A673 (cell line): ENCODE data around the gene KRT28. TPM values are rescaled to one million over a fixed set of nuclear protein-coding genes. Genes with fewer than 3 reads are reported as not detected.

Experiments used
- BruUV-seq: library from RNA; stranded (reverse); fragments of 400-500 nt; replicated peaks from 2 replicates; lab custom pipeline; 2021; lab: Mats Ljungman, UMichigan
- CTCF ChIA-PET: fragments of 300-600 bp; sonication (Branson Sonifier 250); formaldehyde crosslinking; loops from one replicate; lab custom pipeline; 2022; ENCODE audit warnings: antibody characterized with exemption; lab: Charles Lee
- POLR2A ChIA-PET: fragments of 300-600 bp; sonication (Branson Sonifier 250); formaldehyde crosslinking; loops from one replicate; lab custom pipeline; 2022; ENCODE audit warnings: antibody characterized with exemption; ENCODE audit not compliant: low non-redundant PET; lab: Charles Lee
- DNase-seq: peaks from one replicate; pipeline ENCODE4 v3.0.0-alpha.2; 2015; ENCODE audit warnings: low spot score
- H3K27ac ChIP-seq: fragments of 200-600 bp; sonication (generic); 2 replicates; pipeline ENCODE4 v1.5.1; 2016; ENCODE audit warnings: mixed run types, low read depth, mild to moderate bottlenecking, mixed read lengths, antibody characterized with exemption, low read length; ENCODE audit not compliant: poor library complexity, severe bottlenecking
- H3K27me3 ChIP-seq: fragments of 200-600 bp; sonication (generic); replicated peaks from 2 replicates; pipeline ENCODE4 v1.6.1; 2017; ENCODE audit warnings: mixed run types, low read depth, mild to moderate bottlenecking, mixed read lengths, antibody characterized with exemption, low read length; ENCODE audit not compliant: insufficient read depth, poor library complexity
- H3K36me3 ChIP-seq: fragments of 200-600 bp; sonication (generic); 2 replicates; pipeline ENCODE4 v1.6.1; 2016; ENCODE audit warnings: mixed run types, mild to moderate bottlenecking, mixed read lengths, antibody characterized with exemption, low read length; ENCODE audit not compliant: insufficient read depth, poor library complexity, severe bottlenecking
- H3K4me1 ChIP-seq: fragments of 200-600 bp; sonication (generic); 2 replicates; pipeline ENCODE4 v1.6.1; 2017; ENCODE audit warnings: mixed run types, mild to moderate bottlenecking, mixed read lengths, antibody characterized with exemption, low read length; ENCODE audit not compliant: insufficient read depth, poor library complexity, severe bottlenecking
- H3K4me3 ChIP-seq: fragments of 200-600 bp; sonication (generic); 2 replicates; pipeline ENCODE4 v1.5.1; 2016; ENCODE audit warnings: low read depth, mixed run types, mild to moderate bottlenecking, mixed read lengths, low read length; ENCODE audit not compliant: poor library complexity, severe bottlenecking
- H3K9me3 ChIP-seq: fragments of 200-600 bp; sonication (generic); 2 replicates; pipeline ENCODE4 v1.6.1; 2016; ENCODE audit warnings: mixed run types, low read depth, mild to moderate bottlenecking, mixed read lengths, antibody characterized with exemption, low read length; ENCODE audit not compliant: poor library complexity, severe bottlenecking
- EZH2 ChIP-seq: fragments of 200-600 bp; sonication (generic); IDR thresholded peaks from 2 replicates; pipeline ENCODE4 v1.6.1; 2017; ENCODE audit warnings: borderline replicate concordance, low read depth, mild to moderate bottlenecking, mixed read lengths, antibody characterized with exemption, low read length; ENCODE audit not compliant: poor library complexity, severe bottlenecking
- intact Hi-C: fragments of 100-400 bp; cut with micrococcal nuclease; formaldehyde crosslinking; loops from one replicate; pipeline ENCODE4 v1.10.0; 2022; ENCODE audit not compliant: unreplicated experiment
- total RNA-seq: library from RNA; stranded (reverse); gene quantifications from 2 replicates; pipeline ENCODE4 v1.2.3, GENCODE V29; 2021
- TF ChIP-seq, protein P1 (sequence below): fragments of 300-800, 200-600 bp; sonication (generic); conservative IDR thresholded peaks from 2 replicates; pipeline ENCODE4 v1.5.1; 2017; ENCODE audit warnings: low read depth, mild to moderate bottlenecking, antibody characterized with exemption, low read length, moderate library complexity, mixed read lengths

The KRT28 gene
- total RNA-seq, 1 experiment from 2014 or later: not detected

DNA sequence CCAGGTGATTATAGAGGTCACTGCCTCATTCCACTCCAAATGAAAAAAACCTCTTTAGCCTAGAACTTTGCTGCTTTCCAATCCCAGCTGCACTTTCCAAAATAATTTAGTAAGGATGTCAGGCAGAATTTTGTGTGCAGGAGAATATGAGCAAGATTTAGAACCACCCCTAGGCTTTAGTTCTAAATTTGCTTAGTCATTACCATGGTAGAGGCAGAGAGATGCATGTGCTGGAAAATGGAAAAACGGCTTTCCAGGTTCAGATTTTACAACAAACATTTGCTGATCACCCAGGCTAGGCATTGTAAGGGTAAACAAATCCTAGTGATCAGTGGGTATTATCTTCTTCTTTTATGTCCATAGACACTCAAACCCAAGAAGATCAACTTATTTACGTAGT is 34.1 kb downstream of the KRT28 start:
- TF ChIP-seq, protein P1, sequence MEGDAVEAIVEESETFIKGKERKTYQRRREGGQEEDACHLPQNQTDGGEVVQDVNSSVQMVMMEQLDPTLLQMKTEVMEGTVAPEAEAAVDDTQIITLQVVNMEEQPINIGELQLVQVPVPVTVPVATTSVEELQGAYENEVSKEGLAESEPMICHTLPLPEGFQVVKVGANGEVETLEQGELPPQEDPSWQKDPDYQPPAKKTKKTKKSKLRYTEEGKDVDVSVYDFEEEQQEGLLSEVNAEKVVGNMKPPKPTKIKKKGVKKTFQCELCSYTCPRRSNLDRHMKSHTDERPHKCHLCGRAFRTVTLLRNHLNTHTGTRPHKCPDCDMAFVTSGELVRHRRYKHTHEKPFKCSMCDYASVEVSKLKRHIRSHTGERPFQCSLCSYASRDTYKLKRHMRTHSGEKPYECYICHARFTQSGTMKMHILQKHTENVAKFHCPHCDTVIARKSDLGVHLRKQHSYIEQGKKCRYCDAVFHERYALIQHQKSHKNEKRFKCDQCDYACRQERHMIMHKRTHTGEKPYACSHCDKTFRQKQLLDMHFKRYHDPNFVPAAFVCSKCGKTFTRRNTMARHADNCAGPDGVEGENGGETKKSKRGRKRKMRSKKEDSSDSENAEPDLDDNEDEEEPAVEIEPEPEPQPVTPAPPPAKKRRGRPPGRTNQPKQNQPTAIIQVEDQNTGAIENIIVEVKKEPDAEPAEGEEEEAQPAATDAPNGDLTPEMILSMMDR: no peak
- no peak for TF ChIP-seq EZH2
- Histone ChIP-seq H3K4me3 (no peak overlapping the region), H3K27me3 (no peaks in the 10 kb centered on the region), H3K4me1 (no peaks in the 10 kb centered on the region), H3K9me3 (peaks cover under 1% of the 10 kb centered on the region), H3K36me3 (no peaks in the 10 kb centered on the region), H3K27ac (no peak overlapping the region)
- POLR2A ChIA-PET: no interaction called here
- DNase-seq: no peak
- no TSS peak for BruUV-seq
- intact Hi-C loops: no loop called here
- CTCF ChIA-PET: no interaction called here

DNA sequence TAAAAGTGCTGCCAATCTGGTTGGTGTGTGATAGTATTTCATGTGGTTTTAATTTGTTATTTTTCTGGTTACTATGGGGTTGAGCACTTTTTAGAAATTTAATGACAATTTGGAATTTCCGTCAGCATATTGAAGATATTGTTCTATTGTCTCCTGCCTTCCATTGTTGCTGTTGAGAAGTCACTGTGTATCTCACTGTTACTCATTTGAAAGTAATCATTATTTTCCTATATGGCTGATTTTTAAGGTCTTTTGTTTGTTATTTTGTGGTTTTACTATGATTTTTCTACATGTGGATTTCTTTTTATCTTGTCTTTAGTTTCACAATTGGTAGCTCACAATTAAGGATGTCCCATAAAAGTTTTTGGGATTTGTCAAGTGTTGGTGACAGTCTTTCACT is 36.0 kb downstream of the KRT28 start:
- intact Hi-C loops: no loop called here

DNA sequence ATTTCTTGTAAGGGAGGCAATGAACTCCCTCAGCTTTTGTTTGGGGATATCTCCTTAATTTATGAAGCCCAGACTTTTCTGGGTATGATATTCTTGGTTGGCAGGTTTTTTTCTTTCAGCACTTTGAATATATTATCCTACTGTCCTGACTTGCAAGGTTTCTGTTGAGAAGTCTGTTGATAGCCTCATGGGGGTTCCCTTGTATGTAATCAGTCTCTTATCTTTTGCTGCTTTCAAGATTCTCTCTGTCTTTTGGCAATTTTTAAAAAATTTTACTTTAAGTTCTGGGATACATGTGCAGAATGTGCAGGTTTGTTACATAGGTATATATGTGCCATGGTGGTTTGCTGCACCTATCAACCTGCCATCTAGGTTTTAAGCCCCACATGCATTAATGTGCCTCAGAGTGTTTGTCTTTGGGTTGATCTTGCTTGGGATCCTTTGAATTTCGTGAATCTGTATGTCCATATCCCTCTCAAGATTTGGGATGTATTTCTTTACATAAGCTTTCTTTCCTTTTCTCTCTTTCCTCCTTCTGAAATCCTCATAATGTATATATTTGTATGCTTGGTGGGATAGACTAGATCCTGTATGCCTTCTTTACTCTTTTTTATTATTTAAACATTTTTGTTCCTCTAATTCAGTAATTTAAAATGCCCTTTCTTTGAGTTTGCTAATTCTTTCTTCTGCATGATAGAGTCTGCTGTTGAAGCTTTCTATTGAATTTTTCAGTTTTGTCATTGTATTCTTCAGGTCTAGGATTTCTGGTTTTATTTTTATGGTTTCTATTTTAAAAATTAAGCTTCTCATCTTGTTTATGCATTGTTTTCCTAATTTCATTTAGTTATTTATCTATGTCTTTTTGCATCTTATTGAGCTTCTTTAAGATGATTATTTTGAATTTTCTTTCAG is 39.4 kb downstream of the KRT28 start:
- ChIA-PET POLR2A (no interaction called here), CTCF (no interaction called here)
- no peaks in the 10 kb centered on the region for H3K4me1 ChIP-seq
- H3K27me3 ChIP-seq: no peaks in the 10 kb centered on the region
- H3K4me3 ChIP-seq: no peak overlapping the region
- no peak for DNase-seq
- no TSS peak for BruUV-seq
- intact Hi-C loops: no loop called here
- H3K36me3 ChIP-seq: no peaks in the 10 kb centered on the region
- H3K27ac ChIP-seq: no peak overlapping the region
- H3K9me3 ChIP-seq: peaks cover 9% of the 10 kb centered on the region
- TF ChIP-seq, protein P1: no peak
- no peak for TF ChIP-seq EZH2

More for the DNA sequence above, 36.0 kb downstream of the KRT28 start:
- no peaks in the 10 kb centered on the region for H3K36me3 ChIP-seq
- CTCF ChIA-PET: no interaction called here
- TF ChIP-seq, protein P1: no peak
- TF ChIP-seq EZH2: no peak
- no peak overlapping the region for H3K4me3 ChIP-seq
- no peak overlapping the region for H3K27ac ChIP-seq
- POLR2A ChIA-PET: no interaction called here
- no peaks in the 10 kb centered on the region for H3K4me1 ChIP-seq
- no peak for DNase-seq
- H3K9me3 ChIP-seq: peaks cover 9% of the 10 kb centered on the region
- H3K27me3 ChIP-seq: no peaks in the 10 kb centered on the region
- no TSS peak for BruUV-seq
